Dedifferentiated amniotic fluid mesenchymal stem cell (primary cell): ENCODE measurements around the gene FOXO3.

Experiments used
- DNase-seq: peaks from one replicate; pipeline ENCODE4 v3.0.0-alpha.2; 2016; ENCODE audit errors: extremely low spot score

The FOXO3 gene

DNA sequence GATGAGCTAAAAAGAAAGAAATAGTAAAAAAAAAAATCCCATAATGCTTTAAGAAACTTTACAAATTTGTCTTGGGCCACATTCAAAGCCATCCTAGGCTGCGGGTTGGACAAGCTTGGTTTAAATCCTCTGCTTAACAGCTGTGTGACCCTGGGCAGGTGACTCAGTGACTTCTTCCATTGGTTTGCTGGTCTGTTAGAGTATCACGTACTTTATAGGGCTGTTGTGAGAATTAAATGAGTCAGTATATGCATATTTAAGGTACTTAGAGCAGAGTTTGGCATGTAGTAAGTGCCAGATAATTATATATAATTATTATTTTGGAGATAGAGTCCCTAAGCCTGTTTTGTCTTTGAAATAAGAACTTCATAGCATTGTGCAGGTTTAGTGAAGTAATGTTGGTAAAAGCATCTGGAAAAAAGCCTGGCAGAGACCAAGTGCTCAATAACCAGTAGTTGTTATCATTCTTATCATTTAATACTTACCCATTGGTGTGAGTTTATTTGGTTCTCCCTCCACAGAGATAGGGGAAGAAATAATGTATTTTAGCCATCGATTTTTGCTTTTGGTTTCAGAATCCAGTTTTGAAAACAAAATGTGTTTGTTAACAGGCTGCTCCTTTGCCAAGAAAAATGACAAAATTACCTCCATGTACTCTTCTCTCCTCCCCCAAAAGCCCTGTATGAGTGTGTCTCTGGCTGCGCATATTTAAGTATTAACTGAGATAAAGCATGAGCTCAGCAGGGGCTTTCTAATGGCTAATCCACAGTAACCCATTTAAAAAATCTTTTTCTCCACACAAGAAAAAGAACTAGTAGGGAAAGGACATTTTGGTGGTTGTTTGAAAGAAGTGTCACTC is 67.2 kb downstream of the FOXO3 start:
- no peak for DNase-seq

DNA sequence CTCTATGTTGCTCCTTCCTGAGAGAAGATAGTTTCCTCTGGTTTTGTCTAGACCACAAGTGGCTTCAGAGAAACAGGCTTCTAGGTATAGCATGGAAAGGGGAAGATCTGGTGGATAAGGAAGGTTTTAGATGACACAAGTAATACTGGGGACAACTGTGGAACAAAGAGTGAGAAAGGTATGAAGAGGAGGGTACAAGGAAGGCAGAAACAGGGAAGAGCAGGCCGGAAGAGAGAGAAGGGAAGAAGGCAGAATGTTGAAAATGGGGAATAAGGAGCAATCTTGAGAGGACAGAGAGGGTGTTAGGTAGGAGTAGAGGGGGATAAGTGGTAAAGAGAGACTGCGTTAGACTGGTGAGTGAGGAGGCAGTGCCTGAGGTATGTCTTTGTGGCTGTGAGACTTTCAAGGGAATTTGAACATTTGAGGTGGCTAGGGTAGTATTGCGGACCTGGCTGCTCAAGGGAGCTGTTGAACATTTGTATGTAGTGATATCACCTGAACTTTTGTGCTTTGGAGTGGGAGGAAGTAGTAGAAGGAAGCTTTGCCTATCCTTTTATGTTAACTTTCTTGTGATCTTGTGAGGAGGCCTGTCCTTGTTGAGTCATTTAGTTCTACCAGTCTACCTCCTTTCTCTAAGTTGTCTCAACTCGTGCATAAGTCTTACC is 69.5 kb downstream of the FOXO3 start:
- DNase-seq = no peak

DNA sequence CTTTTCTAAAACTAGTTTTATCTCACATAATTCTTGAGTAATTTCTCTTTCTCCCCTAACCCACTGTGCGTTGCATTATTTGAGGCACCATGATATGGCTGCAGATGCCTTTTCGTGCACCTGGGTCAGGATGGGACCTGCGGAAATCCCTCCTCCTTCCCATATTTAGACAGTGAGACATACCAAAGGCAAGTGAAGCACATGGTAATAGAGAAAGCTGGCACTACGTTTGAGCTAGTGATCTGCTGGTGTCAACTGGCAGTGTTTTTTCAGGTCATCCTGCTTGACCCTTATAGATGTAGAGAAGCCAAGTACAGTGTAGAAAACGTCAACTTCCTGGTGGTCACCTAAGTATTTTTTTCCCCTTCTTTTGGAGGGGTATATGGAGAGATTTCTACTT is 71.7 kb downstream of the FOXO3 start:
- DNase-seq = no peak

- DNase-seq = no peak
These were observed 72.7 kb downstream of the FOXO3 start for GRCh38 chr6:108633436-108633835.

DNA sequence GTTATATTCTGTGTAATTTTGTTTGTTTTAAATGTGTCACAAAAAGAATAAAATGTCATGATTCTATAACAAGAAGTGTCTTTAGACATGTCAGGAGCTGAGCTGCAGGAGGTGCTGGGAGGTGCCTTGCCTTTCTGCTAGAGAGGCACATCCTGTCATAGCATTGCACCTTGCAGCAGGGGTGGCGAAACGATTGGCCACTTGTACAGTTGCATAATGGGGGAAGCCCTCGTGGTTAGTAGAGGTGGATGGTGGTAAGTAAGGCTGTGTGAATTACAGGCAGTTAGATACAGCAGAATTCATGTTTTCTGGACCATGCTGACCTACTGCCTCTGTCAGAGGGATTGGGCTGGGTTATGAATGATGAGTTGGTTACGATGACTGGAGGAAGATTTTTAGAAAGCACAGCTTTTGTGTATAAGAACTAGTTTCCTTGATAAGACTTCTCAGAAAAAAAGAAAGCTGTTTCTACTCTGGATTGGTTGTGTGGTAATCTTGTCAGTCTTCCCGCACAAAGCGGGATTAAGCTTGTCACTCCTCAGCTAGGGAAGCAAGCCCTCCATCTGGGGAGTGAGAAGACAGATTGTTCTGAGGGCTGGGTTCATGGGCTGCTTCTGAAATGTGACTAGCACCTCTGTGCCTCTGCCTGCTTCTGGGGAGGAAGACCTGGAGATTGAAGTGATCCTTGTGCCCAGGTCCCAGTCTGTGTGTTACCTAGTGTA is 74.9 kb downstream of the FOXO3 start:
- DNase-seq = no peak

GRCh38 chr6:108637963-108638362 is 77.2 kb downstream of the FOXO3 start:
- DNase-seq = no peak

- DNase-seq = no peak
These were observed 78.3 kb downstream of the FOXO3 start for GRCh38 chr6:108638993-108639392.

DNA sequence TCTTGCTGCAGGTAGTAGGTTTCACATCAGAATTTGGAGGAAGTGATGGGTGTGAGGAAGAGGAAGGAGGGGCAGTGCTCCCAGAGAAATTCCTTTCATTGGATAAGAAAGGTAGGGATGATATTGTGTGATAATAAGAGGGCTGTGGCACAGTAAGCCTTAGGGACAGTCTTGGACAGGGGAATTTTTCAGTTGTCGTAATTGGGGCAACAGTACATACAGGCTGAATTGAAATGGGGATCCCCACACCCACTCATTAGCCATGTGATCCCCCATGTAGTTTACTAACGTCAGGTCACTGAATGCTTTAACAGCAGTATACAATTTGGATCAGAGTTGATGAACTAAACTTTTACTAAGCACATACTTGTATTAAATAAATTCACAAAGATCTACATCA is 79.4 kb downstream of the FOXO3 start:
- DNase-seq = no peak

GRCh38 chr6:108643184-108643583 is 82.5 kb downstream of the FOXO3 start:
- DNase-seq = no peak

- DNase-seq = no peak
These were observed 83.5 kb downstream of the FOXO3 start for GRCh38 chr6:108644252-108644651.

DNA sequence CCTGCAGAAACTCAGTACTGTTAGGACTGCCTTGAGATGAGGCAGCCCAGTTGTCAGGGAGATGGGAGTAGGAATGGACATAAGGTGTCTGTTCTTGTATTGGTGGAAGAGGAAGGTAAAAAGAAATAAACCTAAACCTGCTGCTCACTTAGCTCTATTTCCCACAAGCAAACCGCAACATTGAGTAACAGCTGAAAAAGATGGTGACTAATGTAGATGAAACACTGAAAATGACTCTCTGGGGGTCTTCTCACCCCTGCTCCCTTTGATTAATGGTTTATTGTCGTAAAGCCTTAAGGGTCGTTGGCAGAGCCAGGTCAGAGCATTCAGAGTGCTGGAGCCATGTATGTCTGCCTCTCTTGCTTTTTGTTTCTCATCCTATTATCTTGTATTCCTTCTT is 87.5 kb downstream of the FOXO3 start:
- DNase-seq = no peak

GRCh38 chr6:108650325-108650724 is 89.6 kb downstream of the FOXO3 start:
- DNase-seq = no peak

DNA sequence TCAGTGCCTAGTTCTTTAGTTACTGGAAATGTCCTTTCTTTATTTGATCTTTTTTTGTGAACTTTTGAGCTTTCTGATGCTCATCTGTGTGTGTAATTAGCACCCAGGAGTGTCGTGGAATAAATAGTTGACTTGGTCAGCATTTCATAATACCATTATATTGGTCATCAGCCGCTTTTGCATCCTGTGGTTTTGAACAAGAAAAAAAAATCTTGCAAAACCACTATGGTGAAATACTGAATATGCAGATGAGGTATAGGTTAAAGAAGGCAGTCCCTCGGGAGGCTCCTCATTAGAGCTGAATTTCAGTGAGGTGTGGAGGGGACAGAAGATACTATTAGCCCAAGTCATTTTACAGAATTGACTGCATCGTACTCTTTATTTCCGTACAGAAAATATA is 90.1 kb downstream of the FOXO3 start:
- no peak for DNase-seq

DNA sequence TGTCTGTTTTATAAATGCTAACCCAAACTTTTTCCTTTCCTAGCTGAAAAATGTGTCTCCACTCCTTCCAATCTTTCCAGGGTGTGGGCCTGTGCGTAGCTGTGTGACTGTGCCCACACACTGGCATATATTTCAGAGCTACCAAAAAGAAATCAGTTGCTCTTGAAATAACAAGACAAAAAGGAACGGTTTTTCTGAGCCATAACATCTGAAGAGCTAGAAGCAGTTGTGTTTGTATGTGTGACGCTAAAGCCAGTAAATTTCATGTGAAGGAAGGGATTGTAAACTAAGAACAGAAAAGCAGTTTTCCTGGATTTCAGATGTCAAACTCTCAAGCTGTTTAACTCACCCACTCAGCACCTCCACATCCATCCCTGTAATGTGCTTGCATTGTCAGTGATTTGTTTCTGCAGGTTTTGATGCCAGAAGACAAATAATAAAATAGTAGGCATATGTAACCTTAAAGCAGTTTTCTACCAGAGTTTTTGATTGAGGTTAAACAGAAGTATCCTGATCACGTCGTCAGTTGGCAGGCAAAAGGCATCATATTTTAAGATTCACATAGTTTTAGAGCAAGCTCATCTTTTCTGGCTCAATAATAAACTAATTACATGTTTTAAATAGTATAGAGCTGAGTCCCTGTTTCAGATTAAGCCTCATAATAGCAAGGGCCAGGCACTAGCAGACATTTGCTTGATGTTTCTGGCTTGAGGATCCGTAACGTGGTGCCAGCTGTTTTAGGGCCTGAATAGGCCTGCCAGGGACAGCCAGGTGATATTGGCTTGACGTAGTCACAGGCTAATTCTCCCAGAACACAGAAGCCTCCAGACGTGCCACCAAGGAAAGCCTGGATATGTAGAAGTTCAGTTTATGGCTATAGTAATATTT is 90.9 kb downstream of the FOXO3 start:
- peak; percentile 94 for DNase-seq

- DNase-seq = no peak
These were observed 91.7 kb downstream of the FOXO3 start for GRCh38 chr6:108652375-108652774.

DNA sequence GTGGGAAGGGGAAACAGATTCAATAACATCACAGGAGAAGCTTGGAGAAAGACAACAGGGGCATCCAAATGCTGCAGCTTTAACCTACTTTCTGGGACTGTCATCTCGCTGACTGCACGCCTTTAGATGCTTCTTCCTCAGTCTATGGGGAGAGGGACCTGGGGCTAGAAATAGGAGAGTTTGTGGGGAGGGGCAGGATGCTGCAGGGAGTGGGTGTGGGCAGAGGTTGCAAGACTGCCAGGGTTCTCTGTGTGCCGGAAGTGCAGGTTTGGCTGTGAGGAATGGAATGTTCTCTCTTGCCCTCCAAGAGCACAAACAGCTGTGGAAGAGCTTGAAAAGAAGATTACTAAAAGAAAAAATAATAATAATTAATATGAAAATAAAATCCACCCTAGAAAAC is 93.2 kb downstream of the FOXO3 start:
- no peak for DNase-seq

- DNase-seq = no peak
These were observed 93.9 kb downstream of the FOXO3 start for GRCh38 chr6:108654465-108655106.

DNA sequence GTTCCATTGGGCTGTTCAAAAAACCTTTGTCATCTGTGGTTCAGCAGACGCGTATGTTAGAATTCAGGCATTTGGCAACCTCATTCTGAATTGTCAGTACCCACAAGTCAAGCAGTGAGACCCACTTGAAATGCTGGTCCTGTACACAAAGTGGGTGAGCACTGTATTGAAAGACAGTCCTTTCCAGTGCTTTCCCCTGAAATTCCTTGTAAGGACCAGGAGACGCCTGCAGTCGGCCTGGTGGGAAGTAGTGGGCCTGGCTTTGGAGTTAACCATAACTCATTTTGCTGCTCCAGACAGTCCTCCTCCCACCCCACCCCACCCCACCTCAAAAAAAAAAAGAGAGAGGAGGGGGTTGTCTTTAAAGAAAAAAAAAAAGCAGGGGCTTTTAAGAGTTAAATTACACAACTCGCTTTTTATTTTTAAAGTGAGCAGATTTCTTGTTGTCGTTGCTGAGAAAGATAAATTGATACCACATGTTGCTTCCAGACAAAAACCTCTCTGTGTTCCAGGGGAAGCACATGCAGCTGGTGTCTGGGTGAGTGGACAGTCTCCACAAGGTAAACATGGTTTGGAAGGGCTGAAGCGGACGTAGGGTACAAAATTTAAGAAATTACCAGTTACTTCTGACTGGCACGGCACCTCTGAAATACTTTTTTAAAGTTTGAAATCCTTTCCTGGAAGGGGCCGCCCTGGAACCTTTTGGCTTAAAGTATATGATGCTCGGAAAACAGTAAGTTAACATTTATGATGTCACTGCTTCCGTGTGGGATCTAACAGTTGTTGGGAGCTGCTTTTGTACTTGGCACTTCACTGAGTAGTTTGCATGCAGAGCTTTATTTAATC is 95.3 kb downstream of the FOXO3 start:
- DNase-seq = peak; percentile 72

- DNase-seq = no peak
These were observed 96.1 kb downstream of the FOXO3 start for GRCh38 chr6:108656836-108657235.

DNA sequence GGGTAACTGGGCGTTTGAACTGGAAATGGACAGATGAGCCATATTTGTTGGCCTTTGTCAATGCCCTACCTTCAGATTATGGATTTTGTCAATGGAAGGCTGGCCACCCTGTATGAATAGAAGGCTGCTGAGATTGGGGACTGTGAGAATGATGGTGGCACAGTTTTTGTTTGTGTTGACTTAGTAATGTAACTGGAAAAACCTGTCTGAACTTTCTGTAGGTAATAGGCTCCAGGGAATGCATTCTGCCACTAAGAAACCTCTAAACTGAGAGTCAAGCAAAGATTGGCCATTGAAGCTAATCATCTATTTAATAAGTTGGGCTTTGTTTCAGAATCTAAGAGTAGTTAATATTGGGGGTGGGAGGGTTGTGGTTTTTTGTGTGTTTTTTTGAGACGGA is 97.5 kb downstream of the FOXO3 start:
- no peak for DNase-seq
